HG03103 (cell line): ENCODE data around the gene NCDN.
A peak's percentile ranks its signal among the peaks of the same experiment; 100 is the strongest.

Experiments
- ATAC-seq: cut with Tn5 transposase; IDR thresholded peaks from one replicate; pipeline ENCODE4 v1.9.1; 2021; ENCODE audit warnings: low read depth; ENCODE audit not compliant: unreplicated experiment

The NCDN gene

GRCh38 chr1:35557611-35558373, at the start of gene NCDN:
TSS of gene NCDN (plus strand) at chr1:35557799. CDS start at chr1:35558191, 392 bp downstream.
- peak; percentile 79 for ATAC-seq

GRCh38 chr1:35507947-35508346, 49.7 kb upstream of the NCDN start:
- no peak for ATAC-seq

GRCh38 chr1:35509558-35509957, 48.0 kb upstream of the NCDN start:
- no peak for ATAC-seq

- ATAC-seq, result no peak
Observed at GRCh38 chr1:35511305-35511704, 46.3 kb upstream of the NCDN start.

- no peak for ATAC-seq
Observed at GRCh38 chr1:35518183-35518582, 39.4 kb upstream of the NCDN start.

- no peak for ATAC-seq
Observed at GRCh38 chr1:35519432-35519831, 38.2 kb upstream of the NCDN start.

DNA sequence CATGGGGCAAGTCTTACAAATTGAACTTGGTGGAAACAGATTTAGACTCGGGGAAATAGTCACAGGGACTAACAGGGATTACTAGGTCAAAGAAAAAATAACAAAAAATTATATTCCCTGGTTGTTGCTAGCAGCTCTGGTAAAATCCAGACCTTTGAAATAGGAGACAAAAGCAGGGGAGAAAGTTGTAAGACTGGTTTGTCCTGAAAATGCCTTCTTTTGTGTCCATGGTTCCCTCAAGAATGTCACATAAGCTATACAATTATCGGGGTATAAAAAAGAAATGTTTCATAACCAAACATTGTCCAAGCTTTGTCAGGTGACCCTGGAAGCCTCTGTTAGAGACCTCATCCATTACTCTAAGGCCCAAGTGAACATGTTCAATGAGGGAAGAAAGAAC, 33.5 kb upstream of the NCDN start:
- no peak for ATAC-seq

GRCh38 chr1:35530168-35530567, 27.4 kb upstream of the NCDN start:
- no peak for ATAC-seq

DNA sequence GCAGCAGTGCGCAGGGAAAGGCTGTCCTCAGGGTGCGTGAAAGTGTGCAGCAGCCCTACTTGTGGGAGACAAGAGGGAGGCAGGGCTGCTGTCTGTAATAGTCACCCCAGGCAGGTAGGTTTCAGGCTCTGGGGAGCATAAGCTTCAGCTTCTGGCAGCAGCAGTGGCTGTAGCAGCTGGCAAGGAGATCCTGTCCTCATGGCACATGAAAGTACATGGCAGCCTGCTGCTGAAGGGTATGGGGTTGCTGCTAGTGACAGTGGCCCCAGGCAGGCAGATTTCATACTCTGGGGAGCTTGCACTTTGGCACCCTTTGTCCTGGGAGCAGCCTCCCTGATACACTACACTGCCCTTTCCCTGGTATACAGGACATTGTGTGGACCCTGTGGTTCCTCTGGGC, 26.7 kb upstream of the NCDN start:
- no peak for ATAC-seq

DNA sequence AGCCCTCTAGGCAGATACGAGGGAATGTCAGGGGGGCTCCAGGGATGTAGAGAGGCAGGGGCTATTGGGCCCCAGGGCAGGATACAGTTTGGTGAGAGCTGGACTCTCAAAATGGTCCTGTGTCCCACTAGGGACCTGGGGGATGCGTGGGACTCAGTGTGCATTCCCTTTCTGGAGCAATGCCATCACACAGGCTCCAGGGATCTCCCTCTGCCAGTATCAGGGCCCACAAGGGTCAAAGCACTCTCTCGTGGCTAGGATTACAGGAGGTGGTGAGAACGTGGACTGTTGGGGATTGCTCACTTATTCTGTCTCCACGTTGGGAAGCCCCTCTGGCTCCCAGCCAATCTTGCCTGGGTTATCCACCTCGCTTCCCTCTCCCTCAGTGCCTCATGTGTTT, 26.2 kb upstream of the NCDN start:
- ATAC-seq, result no peak

GRCh38 chr1:35532497-35533223, 24.9 kb upstream of the NCDN start:
- ATAC-seq, result no peak

GRCh38 chr1:35533586-35533985, 24.0 kb upstream of the NCDN start:
- ATAC-seq, result no peak

GRCh38 chr1:35535243-35535642, 22.4 kb upstream of the NCDN start:
- ATAC-seq, result no peak

- ATAC-seq, result no peak
Observed at GRCh38 chr1:35536556-35537162, 20.9 kb upstream of the NCDN start.

- no peak for ATAC-seq
Observed at GRCh38 chr1:35537806-35538205, 19.8 kb upstream of the NCDN start.

- ATAC-seq, result no peak
Observed at GRCh38 chr1:35539073-35539823, 18.4 kb upstream of the NCDN start.

- ATAC-seq, result no peak
Observed at GRCh38 chr1:35539824-35540261, 17.8 kb upstream of the NCDN start.

GRCh38 chr1:35544976-35545375, 12.6 kb upstream of the NCDN start:
- ATAC-seq, result no peak

DNA sequence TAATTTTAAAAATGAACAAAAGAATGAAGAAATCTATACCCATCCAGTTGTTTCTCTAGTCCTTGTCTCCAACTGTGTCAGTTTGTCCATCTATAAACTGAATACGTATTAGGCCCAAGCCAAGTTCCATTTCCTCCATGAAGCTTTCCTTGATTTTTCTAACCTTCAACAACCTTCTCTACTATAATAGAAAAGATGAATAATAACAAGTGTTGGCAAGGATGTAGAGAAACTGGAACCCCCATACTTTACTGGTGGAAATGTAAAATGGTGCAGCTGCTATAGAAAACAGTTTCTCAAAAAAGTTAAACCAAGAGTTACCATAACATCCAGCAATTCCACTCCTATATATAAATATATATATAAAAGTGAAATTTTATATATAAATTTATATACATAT, 11.0 kb upstream of the NCDN start:
- no peak for ATAC-seq

- ATAC-seq, result no peak
Observed at GRCh38 chr1:35553851-35554250, 3.7 kb upstream of the NCDN start.
